ENCODE data around the gene ZDHHC16. TPM values are rescaled to one million over a fixed set of nuclear protein-coding genes. Genes with fewer than 3 reads are reported as not detected.
"Not testable (repeated sequence)": the region's sequence is repeated elsewhere in the genome, so short reads cannot be mapped to it uniquely, and the experiment has no call there.

Gene ZDHHC16
- polyA plus RNA-seq, 3 donors, result 16.3 to 26.4 (median 24.1) TPM

DNA sequence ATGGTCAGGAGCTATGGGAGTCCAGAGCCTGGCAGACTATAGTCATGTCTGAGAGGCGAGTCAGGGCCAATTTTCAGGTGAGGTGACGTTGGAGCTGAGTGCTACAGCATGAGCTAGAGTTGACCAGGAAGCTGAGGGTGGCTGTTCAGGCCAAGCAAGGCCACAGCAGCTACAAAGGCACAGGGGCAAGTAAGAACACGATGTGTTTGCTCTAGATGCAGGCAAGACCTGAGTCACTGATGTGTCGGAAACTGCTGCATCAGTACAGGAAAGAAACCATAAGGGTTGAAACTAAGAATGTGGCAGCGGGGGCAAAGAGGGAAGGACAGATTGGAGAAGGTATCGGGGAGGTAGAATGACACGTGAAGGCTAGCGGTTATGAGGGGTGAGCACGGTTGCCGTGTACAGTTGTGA lies 33.1 kb upstream of the ZDHHC16 start:
- peak overlapping the region; percentile 29 for H2AFZ ChIP-seq (ENCODE audit: insufficient read depth, low read depth, low read length, poor library complexity, severe bottlenecking)
- no peaks in the 10 kb centered on the region for H3K79me2 ChIP-seq (ENCODE audit: insufficient read depth, low read length)
- no peaks in the 10 kb centered on the region for H3K27me3 Mint-ChIP-seq (ENCODE audit: low read depth in 3 of 3)
- H4K20me1 ChIP-seq (ENCODE audit: insufficient read depth, low read length), result no peaks in the 10 kb centered on the region
- no peak overlapping the region for H3K4me2 ChIP-seq (replicated peaks; ENCODE audit: extremely low read depth, low read length, poor library complexity, severe bottlenecking)
- no peaks in the 10 kb centered on the region for H3K36me3 ChIP-seq (replicated peaks in 1 of 2; ENCODE audit: control insufficient read depth in 1 of 2, insufficient read depth in 2 of 2, low read length in 2 of 2)
- peaks cover 56 to 66% of the 10 kb centered on the region in 2 donors for H3K4me1 ChIP-seq (ENCODE audit: control insufficient read depth in 1 of 2, insufficient read depth in 2 of 2, low read length in 2 of 2)
- H3K4me3 ChIP-seq (replicated peaks in 1 of 3; ENCODE audit: low read depth in 2 of 3, low read length in 3 of 3), result no peak overlapping the region
- H3K27ac Mint-ChIP-seq, result peak overlapping the region; percentile 47 to 88 (median 79)
- H3K9me3 Mint-ChIP-seq, result peaks cover 0 to 2% (median 0%) of the 10 kb centered on the region in 7 donors
- TF ChIP-seq CTCF (IDR thresholded peaks at IDR 0.05), result no peak
- H3K36me3 Mint-ChIP-seq, result no peaks in the 10 kb centered on the region
- no peak overlapping the region for H3K9ac ChIP-seq (ENCODE audit: insufficient read depth, low read length, poor library complexity, severe bottlenecking)
- no peaks in the 10 kb centered on the region for H3K9me3 ChIP-seq (replicated peaks in 1 of 2; ENCODE audit: control insufficient read depth in 1 of 2, insufficient read depth in 1 of 2, low read length in 2 of 2)
- WGBS (ENCODE audit: insufficient coverage), result 36% methylated on average over 7 of the region's 10 CpGs
- intact Hi-C loops (cut with micrococcal nuclease), result no loop called here
- peak overlapping the region; percentile 41 to 66 for H3K27ac ChIP-seq (ENCODE audit: low read depth in 1 of 2, low read length in 2 of 2)
- H3K4me1 Mint-ChIP-seq, result peaks cover 60% of the 10 kb centered on the region
- H3K4me3 Mint-ChIP-seq, result peak overlapping the region in 1 of 2 donors; percentile 58
- no peaks in the 10 kb centered on the region for H3K27me3 ChIP-seq (ENCODE audit: control insufficient read depth in 2 of 2, insufficient read depth in 2 of 2, low read length in 2 of 2)
- peak in 2 of 3 donors; percentile 38 to 42 for DNase-seq

GRCh38 chr10:97416565-97416964 lies 29.4 kb upstream of the ZDHHC16 start:
- Histone ChIP-seq H2AFZ (ENCODE audit: insufficient read depth, low read depth, low read length, poor library complexity, severe bottlenecking) (no peak overlapping the region), H3K9ac (ENCODE audit: insufficient read depth, low read length, poor library complexity, severe bottlenecking) (no peak overlapping the region), H3K9me3 (replicated peaks in 1 of 2; ENCODE audit: control insufficient read depth in 1 of 2, insufficient read depth in 1 of 2, low read length in 2 of 2) (no peaks in the 10 kb centered on the region), H3K4me3 (replicated peaks in 1 of 3; ENCODE audit: low read depth in 2 of 3, low read length in 3 of 3) (no peak overlapping the region), H3K36me3 (replicated peaks in 1 of 2; ENCODE audit: control insufficient read depth in 1 of 2, insufficient read depth in 2 of 2, low read length in 2 of 2) (no peaks in the 10 kb centered on the region), H3K79me2 (ENCODE audit: insufficient read depth, low read length) (no peaks in the 10 kb centered on the region), H3K4me1 (ENCODE audit: control insufficient read depth in 1 of 2, insufficient read depth in 2 of 2, low read length in 2 of 2) (peaks cover 60 to 69% of the 10 kb centered on the region in 2 donors), H4K20me1 (ENCODE audit: insufficient read depth, low read length) (no peaks in the 10 kb centered on the region), H3K27me3 (ENCODE audit: control insufficient read depth in 2 of 2, insufficient read depth in 2 of 2, low read length in 2 of 2) (no peaks in the 10 kb centered on the region), H3K27ac (ENCODE audit: low read depth in 1 of 2, low read length in 2 of 2) (no peak overlapping the region), H3K4me2 (replicated peaks; ENCODE audit: extremely low read depth, low read length, poor library complexity, severe bottlenecking) (no peak overlapping the region)
- Mint-ChIP-seq H3K9me3 (no peaks in the 10 kb centered on the region), H3K27ac (no peak overlapping the region), H3K4me1 (peaks cover 66% of the 10 kb centered on the region), H3K4me3 (no peak overlapping the region), H3K36me3 (peaks cover 2 to 4% of the 10 kb centered on the region in 2 donors), H3K27me3 (ENCODE audit: low read depth in 3 of 3) (peaks cover 0 to 2% (median 0%) of the 10 kb centered on the region in 3 donors)
- intact Hi-C loops (cut with micrococcal nuclease), result no loop called here
- DNase-seq, result no peak
- WGBS (ENCODE audit: insufficient coverage), result 19% methylated on average over 3 of the region's 6 CpGs
- TF ChIP-seq CTCF (IDR thresholded peaks at IDR 0.05), result no peak

DNA sequence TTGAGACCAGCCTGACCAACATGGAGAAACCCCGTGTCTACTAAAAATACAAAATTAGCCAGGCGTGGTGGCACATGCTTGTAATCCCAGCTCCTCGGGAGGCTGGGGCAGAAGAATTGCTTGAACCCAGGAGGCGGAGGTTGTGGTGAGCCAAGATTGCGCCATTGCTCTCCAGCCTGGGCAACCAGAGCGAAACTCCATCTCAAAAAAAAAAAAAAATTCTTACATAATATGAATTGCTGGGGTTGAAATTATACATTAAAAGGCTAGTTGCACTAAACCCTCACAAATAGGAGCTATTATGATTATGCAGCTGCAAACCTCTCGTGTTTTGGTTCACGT lies 22.2 kb upstream of the ZDHHC16 start:
- no CpG with 5 or more reads among the region's 8 CpGs for WGBS (ENCODE audit: insufficient coverage)
- H4K20me1 ChIP-seq (ENCODE audit: insufficient read depth, low read length); H3K27me3 ChIP-seq (ENCODE audit: control insufficient read depth in 2 of 2, insufficient read depth in 2 of 2, low read length in 2 of 2); H3K36me3 ChIP-seq (replicated peaks in 1 of 2; ENCODE audit: control insufficient read depth in 1 of 2, insufficient read depth in 2 of 2, low read length in 2 of 2); H3K9me3 ChIP-seq (replicated peaks in 1 of 2; ENCODE audit: control insufficient read depth in 1 of 2, insufficient read depth in 1 of 2, low read length in 2 of 2); H3K27me3 Mint-ChIP-seq (ENCODE audit: low read depth in 3 of 3); H2AFZ ChIP-seq (ENCODE audit: insufficient read depth, low read depth, low read length, poor library complexity, severe bottlenecking); H3K9me3 Mint-ChIP-seq: not testable (repeated sequence)
- peak in 1 of 3 donors; percentile 29 for DNase-seq
- Mint-ChIP-seq H3K4me3 (peak overlapping the region; percentile 16 to 57), H3K36me3 (peaks cover 7 to 11% of the 10 kb centered on the region in 2 donors), H3K4me1 (peaks cover 77% of the 10 kb centered on the region), H3K27ac (peak overlapping the region; percentile 92 to 99 (median 96))
- Histone ChIP-seq H3K4me1 (ENCODE audit: control insufficient read depth in 1 of 2, insufficient read depth in 2 of 2, low read length in 2 of 2) (peaks cover 86 to 92% of the 10 kb centered on the region in 2 donors), H3K4me3 (replicated peaks in 1 of 3; ENCODE audit: low read depth in 2 of 3, low read length in 3 of 3) (peak overlapping the region in 1 of 3 experiments; percentile 51), H3K4me2 (replicated peaks; ENCODE audit: extremely low read depth, low read length, poor library complexity, severe bottlenecking) (peak overlapping the region; percentile 52), H3K27ac (ENCODE audit: low read depth in 1 of 2, low read length in 2 of 2) (peak overlapping the region; percentile 94 to 95), H3K9ac (ENCODE audit: insufficient read depth, low read length, poor library complexity, severe bottlenecking) (peak overlapping the region; percentile 47), H3K79me2 (ENCODE audit: insufficient read depth, low read length) (peaks cover 43% of the 10 kb centered on the region)
- intact Hi-C loops (cut with micrococcal nuclease), result loop anchor here in 1 of 2 donors (2.0 kb wide), 1 partner anchor 15 kb away; no protein-coding TSS in a partner anchor
